ENCODE data around the gene POFUT2. TPM values are rescaled to one million over a fixed set of nuclear protein-coding genes. Genes with fewer than 3 reads are reported as not detected.
A peak's percentile ranks its signal among the peaks of the same experiment; 100 is the strongest.

POFUT2 gene
- total RNA-seq, 1 experiment from 2014 or later, result 28.2 TPM

- ATAC-seq (no peak), DNase-seq (no peak)
- TF ChIP-seq EZH2 (IDR thresholded peaks at IDR 0.05; ENCODE audit: low read length, unreplicated experiment) (no peak), EZH2phosphoT487 (IDR thresholded peaks at IDR 0.05; ENCODE audit: borderline replicate concordance, low read length) (no peak), CTCF (conservative IDR thresholded peaks at IDR 0.05; ENCODE audit: low read depth, low read length) (no peak)
- no peak overlapping the region for H2AFZ ChIP-seq (ENCODE audit: low read length)
- no peak overlapping the region for H3K4me3 ChIP-seq (ENCODE audit: low read length)
- H3K27ac ChIP-seq (ENCODE audit: low read length), result peak overlapping the region; percentile 90
- BruUV-seq (replicated peaks), result no TSS peak
- peaks cover 21% of the 10 kb centered on the region for H3K79me2 ChIP-seq (ENCODE audit: low read length)
- ChIA-PET POLR2A (ENCODE audit: unreplicated experiment) (no interaction called here), CTCF (no interaction called here)
- H3K9me3 ChIP-seq (ENCODE audit: low read length), result no peaks in the 10 kb centered on the region
- H3K9me2 ChIP-seq (replicated peaks; ENCODE audit: low read length), result no peaks in the 10 kb centered on the region
- H4K20me1 ChIP-seq (ENCODE audit: low read length), result no peaks in the 10 kb centered on the region
- H3K27me3 ChIP-seq (ENCODE audit: low read length), result no peaks in the 10 kb centered on the region
- H3K4me2 ChIP-seq (ENCODE audit: low read length), result peak overlapping the region; percentile 72
- peaks cover 48% of the 10 kb centered on the region for H3K4me1 ChIP-seq (ENCODE audit: insufficient read depth, low read length)
- H3K36me3 ChIP-seq (ENCODE audit: low read depth, low read length), result no peaks in the 10 kb centered on the region
- no peaks in the 10 kb centered on the region for H3F3A ChIP-seq (ENCODE audit: low read length, unreplicated experiment)
- intact Hi-C loops (cut with micrococcal nuclease), result loop anchor here (1.0 kb wide), 1 partner anchor 68 kb away; no protein-coding TSS in a partner anchor
- peak overlapping the region; percentile 14; the same call in 1 of the 2 replicates for H3K9ac ChIP-seq (ENCODE audit: low read length)
Measured at GRCh38 chr21:45296638-45297037, 8.9 kb upstream of the POFUT2 start.

GRCh38 chr21:45295576-45296365 lies 8.1 kb upstream of the POFUT2 start:
- Histone ChIP-seq H2AFZ (ENCODE audit: low read length) (peak overlapping the region; percentile 33), H3K4me2 (ENCODE audit: low read length) (peak overlapping the region; percentile 72), H3K27ac (ENCODE audit: low read length) (peak overlapping the region; percentile 90), H3K36me3 (ENCODE audit: low read depth, low read length) (no peaks in the 10 kb centered on the region), H3K79me2 (ENCODE audit: low read length) (peaks cover 21% of the 10 kb centered on the region), H3K9me3 (ENCODE audit: low read length) (no peaks in the 10 kb centered on the region), H4K20me1 (ENCODE audit: low read length) (no peaks in the 10 kb centered on the region), H3K27me3 (ENCODE audit: low read length) (no peaks in the 10 kb centered on the region), H3K4me1 (ENCODE audit: insufficient read depth, low read length) (peaks cover 48% of the 10 kb centered on the region), H3K9ac (ENCODE audit: low read length) (peak overlapping the region; percentile 77), H3F3A (ENCODE audit: low read length, unreplicated experiment) (no peaks in the 10 kb centered on the region), H3K4me3 (ENCODE audit: low read length) (peak overlapping the region; percentile 32), H3K9me2 (replicated peaks; ENCODE audit: low read length) (no peaks in the 10 kb centered on the region)
- CTCF ChIA-PET, result interaction anchor here (0.6 kb wide), 1 partner anchor 159 kb away, joined by 5 read pairs; no protein-coding TSS in a partner anchor
- ATAC-seq (peak; percentile 61), DNase-seq (peak; percentile 84)
- BruUV-seq (replicated peaks), result TSS peak; percentile 13
- TF ChIP-seq EZH2phosphoT487 (IDR thresholded peaks at IDR 0.05; ENCODE audit: borderline replicate concordance, low read length), result no peak
- TF ChIP-seq EZH2 (IDR thresholded peaks at IDR 0.05; ENCODE audit: low read length, unreplicated experiment), result no peak
- no peak for TF ChIP-seq CTCF (conservative IDR thresholded peaks at IDR 0.05; ENCODE audit: low read depth, low read length)
- intact Hi-C loops (cut with micrococcal nuclease), result loop anchor here (1.0 kb wide), 1 partner anchor 69 kb away; no protein-coding TSS in a partner anchor
- POLR2A ChIA-PET (ENCODE audit: unreplicated experiment), result interaction anchor here (0.9 kb wide), 1 partner anchor 40 kb away, joined by 8 read pairs; no protein-coding TSS in a partner anchor

Measured in PC-3 (cell line).